Measurements from ENCODE around the gene CHCHD1.

The CHCHD1 gene

GRCh38 chr10:73815719-73816030, 33.8 kb downstream of the CHCHD1 start:
- H3K27ac ChIP-seq, result no peak overlapping the region
- TF ChIP-seq ZFX (IDR thresholded peaks at IDR 0.05; ENCODE audit: borderline replicate concordance) (no peak), CTCF (IDR thresholded peaks at IDR 0.05) (no peak)

- H3K27ac ChIP-seq, result no peak overlapping the region
- TF ChIP-seq CTCF (IDR thresholded peaks at IDR 0.05) (no peak), ZFX (IDR thresholded peaks at IDR 0.05; ENCODE audit: borderline replicate concordance) (no peak)
These were observed 35.3 kb downstream of the CHCHD1 start for GRCh38 chr10:73816917-73817729.

- TF ChIP-seq CTCF (IDR thresholded peaks at IDR 0.05), result no peak
- no peak overlapping the region for H3K27ac ChIP-seq
These were observed 36.0 kb downstream of the CHCHD1 start for GRCh38 chr10:73817826-73818225.

DNA sequence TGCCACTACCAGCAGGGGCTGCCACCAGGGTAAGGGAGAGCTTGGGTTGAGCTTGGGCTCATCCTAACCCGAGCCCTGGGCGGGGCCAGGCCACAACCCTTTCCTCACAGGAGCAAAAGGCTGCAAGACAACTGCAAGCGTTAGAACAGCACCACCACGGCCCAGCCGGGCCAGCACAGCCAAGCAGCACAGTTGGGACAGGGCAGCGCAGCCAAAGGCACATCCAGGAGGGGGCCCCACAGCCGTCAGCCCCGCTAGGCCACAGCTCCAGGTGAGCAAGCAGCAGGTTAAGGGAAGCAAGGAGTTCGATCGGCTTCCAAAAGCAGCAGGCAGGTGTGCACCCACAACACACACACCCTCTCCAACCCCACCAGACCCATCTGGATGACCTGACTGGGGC, 36.6 kb downstream of the CHCHD1 start:
- no peak for TF ChIP-seq CTCF (IDR thresholded peaks at IDR 0.05)
- TF ChIP-seq ZFX (IDR thresholded peaks at IDR 0.05; ENCODE audit: borderline replicate concordance), result no peak
- peak overlapping the region; percentile 50 for H3K27ac ChIP-seq

DNA sequence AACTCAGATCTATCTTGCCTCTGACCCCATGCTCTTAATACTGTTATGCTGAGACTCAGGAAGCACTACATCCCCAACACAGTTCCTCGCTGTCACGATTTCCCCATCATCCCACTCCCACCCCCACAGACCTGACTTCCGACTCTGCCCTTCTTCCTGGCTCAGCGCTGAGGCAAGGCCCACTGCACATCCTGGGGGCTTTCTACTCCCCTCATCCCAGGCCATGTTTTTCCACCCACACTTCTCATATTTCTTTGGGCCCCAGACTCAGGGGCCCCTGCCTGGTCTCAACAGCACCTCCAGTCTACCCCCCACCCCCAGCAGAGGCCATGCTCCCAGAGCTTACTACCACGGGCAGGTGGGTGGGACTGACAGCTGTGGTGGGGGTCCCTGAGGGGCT, 37.2 kb downstream of the CHCHD1 start:
- TF ChIP-seq ZFX (IDR thresholded peaks at IDR 0.05; ENCODE audit: borderline replicate concordance), result no peak
- no peak for TF ChIP-seq CTCF (IDR thresholded peaks at IDR 0.05)
- peak overlapping the region; percentile 50 for H3K27ac ChIP-seq

DNA sequence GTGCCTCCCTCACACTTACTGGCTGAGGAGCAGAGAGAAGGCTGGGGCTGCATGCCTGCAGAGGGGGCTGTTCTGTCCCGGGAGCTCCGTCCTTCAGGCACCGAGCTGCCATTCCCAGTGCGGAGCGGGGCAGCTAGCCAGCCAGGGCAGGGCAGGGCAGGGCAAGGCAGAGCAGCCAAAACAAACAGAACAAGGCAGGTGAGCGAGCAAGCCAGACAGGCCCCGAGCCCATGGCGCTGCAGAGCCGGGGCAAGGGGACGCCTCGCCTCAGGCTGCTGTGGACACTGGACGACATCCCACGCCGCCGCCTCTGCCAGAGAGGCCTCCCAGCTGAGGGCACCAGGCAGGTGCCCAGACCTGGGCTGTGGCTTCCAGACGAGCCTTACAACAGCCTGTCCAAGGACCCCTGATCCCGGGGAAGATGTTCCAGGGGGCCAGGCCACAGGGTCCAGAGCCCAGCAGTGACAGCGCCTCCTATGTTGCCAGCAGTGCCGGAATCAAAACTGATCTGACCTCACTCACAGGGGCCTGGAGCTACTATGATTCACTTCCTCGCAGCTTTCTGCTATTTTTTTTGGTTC, 37.8 kb downstream of the CHCHD1 start:
- no peak for TF ChIP-seq ZFX (IDR thresholded peaks at IDR 0.05; ENCODE audit: borderline replicate concordance)
- TF ChIP-seq CTCF (IDR thresholded peaks at IDR 0.05), result peak; percentile 73
- H3K27ac ChIP-seq, result peak overlapping the region; percentile 50

DNA sequence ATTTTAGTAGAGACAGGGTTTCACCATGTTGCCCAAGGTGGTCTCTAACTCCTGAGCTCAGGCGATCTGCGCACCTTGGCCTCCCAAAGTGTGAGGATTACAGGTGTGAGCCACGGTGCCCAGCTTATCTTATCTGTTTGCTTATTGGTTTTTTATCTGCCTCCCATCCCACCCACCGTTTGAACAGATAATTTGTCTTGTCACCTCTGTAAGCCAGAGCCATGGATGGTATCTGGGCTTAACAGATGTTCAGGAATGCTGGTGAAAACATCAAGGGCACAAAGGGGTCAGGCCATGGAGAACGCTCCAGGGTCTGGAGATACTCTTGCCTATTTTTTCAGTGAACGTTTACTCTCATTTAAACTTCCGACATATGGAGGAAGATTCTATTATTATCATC, 41.5 kb downstream of the CHCHD1 start:
- H3K27ac ChIP-seq, result no peak overlapping the region
- no peak for TF ChIP-seq CTCF (IDR thresholded peaks at IDR 0.05)
- no peak for TF ChIP-seq ZFX (IDR thresholded peaks at IDR 0.05; ENCODE audit: borderline replicate concordance)
